PC-3 (cell line): ENCODE results near the gene UROC1.

Experiments
- EZH2 ChIP-seq: fragments of 300-600 bp; sonication (generic); IDR thresholded peaks from one replicate; pipeline ENCODE4 v1.6.1; 2017; ENCODE audit warnings: antibody characterized with exemption, mild to moderate bottlenecking, low read length; ENCODE audit not compliant: unreplicated experiment
- TF ChIP-seq, protein P1 (sequence below): fragments of 300-600 bp; sonication (generic); conservative IDR thresholded peaks from 2 replicates; pipeline ENCODE4 v1.5.1; 2017; ENCODE audit warnings: antibody characterized with exemption, low read depth, mild to moderate bottlenecking, low read length

- TF ChIP-seq, protein P1, sequence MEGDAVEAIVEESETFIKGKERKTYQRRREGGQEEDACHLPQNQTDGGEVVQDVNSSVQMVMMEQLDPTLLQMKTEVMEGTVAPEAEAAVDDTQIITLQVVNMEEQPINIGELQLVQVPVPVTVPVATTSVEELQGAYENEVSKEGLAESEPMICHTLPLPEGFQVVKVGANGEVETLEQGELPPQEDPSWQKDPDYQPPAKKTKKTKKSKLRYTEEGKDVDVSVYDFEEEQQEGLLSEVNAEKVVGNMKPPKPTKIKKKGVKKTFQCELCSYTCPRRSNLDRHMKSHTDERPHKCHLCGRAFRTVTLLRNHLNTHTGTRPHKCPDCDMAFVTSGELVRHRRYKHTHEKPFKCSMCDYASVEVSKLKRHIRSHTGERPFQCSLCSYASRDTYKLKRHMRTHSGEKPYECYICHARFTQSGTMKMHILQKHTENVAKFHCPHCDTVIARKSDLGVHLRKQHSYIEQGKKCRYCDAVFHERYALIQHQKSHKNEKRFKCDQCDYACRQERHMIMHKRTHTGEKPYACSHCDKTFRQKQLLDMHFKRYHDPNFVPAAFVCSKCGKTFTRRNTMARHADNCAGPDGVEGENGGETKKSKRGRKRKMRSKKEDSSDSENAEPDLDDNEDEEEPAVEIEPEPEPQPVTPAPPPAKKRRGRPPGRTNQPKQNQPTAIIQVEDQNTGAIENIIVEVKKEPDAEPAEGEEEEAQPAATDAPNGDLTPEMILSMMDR = no peak
- TF ChIP-seq EZH2 = no peak
Measured at GRCh38 chr3:126507886-126508285, 9.7 kb downstream of the UROC1 start.
